GM21619 (cell line): ENCODE measurements around the gene MYO9A.

Experiments
- ATAC-seq: cut with Tn5 transposase; IDR thresholded peaks from one replicate; pipeline ENCODE4 v1.9.1; 2021; ENCODE audit not compliant: unreplicated experiment

The MYO9A gene

DNA sequence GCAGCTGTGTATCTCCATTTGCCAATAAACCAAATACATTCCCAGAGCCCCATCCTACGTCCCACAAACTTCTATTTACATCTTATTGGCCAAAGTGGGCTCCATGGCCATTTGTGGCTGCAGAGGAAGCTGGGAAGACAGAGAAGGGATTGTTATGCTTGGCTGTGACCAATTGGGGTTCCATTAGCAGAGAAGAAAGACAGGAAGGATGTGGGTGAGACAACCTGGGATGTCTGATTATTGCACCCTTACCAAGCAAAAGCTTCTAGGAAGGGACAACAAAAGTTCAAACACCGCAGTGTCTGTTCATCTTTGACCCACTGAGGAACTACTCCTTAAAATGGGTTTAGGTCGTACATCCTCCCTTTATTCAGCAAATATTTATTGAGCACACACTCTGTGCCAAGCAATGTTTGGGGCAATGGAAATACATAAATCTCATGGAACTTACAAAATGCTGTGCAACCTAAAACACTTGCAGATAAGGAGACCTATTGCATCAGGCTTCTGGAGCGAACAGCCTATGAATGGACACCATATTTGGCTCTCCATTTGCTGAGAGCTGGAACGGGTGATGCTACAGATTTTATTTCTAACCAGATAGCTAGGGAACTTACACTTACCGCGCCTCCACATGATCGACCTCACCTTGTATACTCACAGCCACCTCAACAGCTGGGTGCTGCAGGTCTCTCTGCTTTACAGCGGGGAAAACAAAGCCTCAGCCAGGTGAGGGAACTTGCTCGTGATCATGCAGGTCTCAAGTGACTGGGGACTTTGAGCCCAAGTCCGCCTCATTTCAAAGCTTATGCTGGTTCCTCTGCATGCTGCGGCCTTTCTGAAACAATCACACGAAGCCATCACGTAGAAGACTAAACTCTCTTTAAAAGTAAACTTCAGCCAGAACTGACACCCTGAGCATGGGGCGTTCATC is 329.0 kb downstream of the MYO9A start:
- no peak for ATAC-seq

DNA sequence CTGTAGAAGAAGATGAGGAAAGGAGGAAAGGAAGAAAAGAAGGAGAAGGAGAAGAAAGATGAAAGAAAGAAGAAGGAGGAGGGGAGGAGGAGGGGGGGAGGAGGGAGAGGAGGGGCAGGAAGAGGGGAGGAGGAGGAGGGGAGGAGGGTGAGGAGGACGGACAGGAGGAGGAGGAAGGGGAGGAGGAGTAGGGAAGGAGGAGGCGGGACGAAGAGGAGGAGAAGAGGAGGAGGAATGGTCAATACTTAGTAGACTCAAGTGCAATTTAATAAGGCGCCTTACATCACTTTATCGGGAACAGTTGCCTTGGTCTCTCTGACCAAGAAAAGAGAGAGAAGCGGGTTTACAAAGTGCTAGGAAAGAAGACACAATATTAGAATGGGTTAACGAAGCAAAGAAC is 331.3 kb downstream of the MYO9A start:
- no peak for ATAC-seq

DNA sequence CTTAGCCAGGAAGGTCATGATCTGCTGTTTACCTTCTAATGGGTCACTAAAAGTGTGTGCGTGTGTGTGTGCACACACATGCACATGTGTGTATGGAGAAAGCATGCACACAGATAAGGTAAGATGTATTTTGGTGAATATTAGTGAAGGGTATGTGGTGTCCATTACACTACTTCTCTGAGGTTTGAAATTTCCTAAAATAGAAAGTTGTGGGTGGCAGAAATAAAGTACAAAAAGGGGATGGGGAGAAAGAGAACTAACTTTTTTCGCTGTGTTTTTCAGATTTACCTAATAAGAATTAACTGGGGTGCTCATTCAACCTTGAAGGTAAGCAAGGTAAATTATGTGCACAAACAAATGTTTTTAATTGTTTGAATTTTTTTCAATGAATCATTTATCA is 332.0 kb downstream of the MYO9A start:
- no peak for ATAC-seq

DNA sequence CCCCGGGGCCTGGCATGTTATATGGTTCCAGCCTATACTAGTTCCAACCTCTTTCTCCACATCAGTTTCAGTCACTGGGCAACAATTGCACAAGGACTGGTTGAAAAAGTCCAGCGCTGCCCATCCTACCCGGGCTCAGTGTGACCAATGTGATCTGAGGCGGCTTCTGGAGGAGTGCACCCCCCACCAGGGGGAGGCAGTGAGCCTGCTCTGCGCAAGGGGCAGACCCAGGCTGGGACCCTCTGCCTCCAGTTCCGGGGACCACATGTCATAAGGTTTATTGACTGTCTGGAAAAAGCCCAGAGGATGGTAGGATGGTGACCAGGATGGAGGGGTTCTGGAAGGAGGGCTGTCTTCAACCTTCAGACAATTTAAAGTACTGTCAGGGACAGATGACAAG is 333.2 kb downstream of the MYO9A start:
- no peak for ATAC-seq

DNA sequence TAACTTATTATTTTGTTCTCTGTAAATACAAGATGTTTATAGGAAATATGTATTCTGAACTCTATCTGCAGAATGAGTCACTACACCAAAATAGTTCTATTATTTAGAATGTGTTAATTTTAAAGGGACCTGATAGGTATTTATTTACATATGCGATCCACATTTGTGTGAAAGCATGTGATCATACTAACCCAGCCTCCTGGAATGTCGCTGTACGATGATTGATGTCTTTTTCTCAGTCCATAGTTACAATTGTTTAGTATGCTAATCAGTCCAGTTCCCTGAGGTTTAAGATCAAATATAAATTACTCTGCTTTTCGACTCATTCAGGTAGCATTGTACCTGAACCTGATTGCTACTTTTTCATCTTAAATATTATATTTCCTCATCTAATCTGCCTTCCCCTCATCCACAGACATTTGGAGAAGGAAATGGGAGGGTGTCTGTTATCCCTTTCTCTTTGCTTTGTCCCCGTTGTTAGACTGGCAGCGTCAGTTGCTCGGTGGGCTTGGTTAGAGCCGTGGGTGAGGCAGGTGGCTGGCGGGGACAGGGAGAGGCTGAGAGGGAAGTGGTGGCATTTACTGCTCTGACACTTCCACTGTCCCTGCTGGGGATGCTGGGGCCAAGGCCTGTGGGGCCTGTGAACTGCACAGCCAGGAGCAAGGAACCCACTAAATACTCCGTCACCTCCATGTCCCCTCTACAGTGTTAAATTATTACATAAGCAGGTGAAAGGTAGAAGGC is 335.4 kb downstream of the MYO9A start:
- no peak for ATAC-seq

DNA sequence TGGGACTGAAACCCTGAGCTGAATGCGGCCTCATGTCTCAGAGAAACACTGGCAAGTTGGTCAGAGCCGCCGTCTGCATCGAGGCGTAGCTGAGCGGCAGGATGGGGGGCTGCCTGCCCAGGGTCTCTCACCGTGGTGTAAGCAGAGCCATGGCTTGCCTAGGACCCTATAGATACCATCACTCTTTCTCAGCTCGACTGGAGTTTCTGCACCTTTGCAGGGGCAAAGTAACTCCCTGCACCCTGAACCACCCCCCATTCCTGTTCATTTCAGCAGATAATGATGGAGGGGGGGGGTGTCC is 336.0 kb downstream of the MYO9A start:
- no peak for ATAC-seq

DNA sequence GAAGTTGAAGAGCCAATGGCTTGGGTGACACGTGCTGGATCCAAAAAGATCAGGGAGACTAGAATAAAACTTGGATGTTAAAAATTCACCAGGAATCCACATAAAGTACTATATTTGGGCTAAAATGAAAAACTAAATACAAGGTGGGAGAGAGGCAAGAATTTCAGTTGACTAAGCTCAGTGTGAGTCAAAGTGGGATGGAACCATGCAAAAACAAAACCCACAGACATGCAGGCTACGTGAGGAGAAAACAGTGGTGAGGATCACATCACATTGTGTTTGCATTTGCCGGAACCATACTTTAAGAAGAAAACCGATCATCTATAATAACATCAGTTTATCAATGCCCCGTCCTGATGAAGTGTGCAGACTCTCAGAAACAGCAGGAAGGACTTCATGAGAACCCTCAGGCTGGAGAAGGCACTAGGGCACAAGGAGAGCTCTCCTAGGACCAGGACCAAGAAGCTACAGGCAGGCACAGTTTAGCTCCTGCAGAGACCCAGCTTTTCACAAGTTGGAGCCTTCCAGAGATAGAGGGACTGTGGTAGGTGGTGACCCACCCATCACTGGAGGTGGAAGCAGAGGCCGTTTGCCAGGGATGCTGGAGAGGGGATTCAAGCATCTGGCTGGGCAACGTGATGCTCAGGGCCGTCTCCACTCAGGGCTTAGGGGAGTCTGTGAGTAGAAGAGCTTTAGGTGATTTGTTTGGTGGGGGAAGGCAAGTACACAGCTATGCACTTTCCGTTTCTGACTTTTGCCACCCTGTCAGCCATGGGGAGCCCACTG is 336.6 kb downstream of the MYO9A start:
- ATAC-seq = no peak

DNA sequence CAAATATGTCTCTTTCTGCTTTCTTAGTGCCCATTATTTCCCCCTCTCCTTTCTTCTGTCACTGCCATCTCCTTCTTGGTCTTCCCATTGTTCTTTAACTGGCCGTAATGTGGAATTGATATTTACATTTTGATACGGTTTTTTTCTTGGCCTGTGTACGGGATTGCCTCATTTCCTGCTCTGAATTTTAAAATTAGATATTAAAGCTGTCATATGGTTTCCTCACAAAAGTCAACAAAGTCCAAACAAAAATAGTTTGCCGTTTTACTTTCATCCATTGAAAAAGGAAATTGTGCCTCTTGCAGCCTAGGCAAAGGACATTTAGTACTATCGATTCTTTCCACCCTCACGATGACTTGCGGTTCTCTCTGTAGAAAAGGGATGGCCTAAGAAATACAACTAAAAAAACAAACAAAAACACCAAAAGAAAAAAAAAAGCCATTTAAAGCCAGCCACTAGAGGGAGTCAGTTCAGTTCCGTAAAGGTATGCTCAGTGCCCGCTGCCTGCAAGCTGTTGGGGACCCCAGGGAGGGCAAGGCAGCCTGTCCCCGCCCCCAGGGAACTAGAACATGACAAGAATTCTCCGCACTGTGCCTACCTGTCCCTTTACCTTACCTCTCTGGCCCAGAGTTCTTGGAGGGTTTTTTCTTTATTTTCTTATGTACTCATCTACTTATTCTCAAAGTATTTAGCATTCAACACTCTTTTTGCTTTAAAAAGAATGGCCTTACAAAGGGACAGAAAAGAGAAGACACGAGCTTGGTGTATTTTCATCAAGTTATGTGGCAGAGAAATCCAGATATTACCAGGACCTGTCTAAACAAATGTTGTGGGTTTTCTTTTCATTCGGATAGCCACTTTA is 337.6 kb downstream of the MYO9A start:
- ATAC-seq = no peak

DNA sequence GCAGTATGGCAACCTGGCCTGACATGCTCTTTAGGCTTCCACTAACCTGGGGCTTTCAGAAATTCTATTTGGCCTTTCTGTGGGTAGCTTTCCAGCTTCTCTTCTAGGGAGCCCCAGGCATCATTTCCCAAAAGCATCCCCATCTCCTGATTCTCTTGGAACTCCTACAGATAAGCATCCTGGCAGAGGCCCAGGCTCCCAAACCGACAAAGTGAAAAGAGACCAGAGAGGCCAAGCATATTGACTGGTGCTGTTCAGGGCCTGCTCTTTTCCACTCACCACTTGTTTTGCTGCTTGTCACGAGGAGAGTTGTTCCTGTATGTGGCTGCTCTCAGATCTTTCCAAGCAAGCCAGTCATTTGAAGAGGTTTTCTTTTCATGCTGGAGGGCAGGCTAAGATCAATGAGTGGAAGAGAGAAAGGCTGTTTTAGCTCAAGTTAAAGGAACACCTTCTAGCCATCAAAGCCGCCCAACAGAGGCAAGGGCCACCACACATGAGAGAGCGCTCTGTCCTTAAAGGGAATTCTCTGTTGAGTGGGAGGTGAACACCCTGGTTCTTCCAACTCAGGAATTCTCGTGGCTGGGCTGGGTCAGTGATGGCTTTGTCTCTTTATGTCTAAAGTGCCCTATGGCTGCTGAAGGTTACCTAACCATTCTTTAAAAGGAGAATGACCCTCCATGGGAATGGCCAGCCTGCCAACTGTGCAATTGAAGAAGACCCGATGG is 338.7 kb downstream of the MYO9A start:
- ATAC-seq = no peak

DNA sequence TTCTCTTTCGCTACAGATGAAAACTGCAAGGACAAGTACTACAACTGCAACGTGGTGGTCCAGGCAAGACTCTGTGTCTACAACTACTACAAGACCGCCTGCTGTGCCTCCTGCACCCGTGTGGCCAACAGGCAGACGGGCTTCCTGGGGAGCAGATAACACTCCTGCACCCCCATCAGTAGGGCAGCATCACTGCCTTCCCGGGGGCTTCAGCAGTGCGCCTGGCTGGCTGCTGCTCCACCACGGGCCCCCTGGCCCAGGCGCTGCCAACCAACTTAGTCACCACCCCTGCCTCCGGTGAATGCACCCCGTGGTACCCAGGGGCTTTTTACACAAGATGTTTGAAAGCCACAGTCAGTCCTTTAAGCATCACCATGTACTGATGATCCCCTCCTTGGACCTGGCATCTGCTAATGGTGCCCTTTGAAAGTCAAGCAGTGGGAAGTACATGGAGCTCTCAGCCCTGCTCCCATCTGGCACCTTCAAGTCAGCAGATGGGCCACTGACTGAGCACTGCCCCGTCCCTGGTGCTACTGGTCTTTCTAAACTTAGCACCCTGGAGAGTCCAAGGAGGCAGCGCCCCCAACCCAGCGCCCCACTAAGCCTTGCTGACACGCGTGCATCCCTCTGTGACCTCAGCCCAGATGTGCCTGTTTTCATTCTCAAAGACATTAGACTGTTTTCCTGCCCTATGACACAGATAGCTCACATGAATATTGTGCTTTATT is 340.6 kb downstream of the MYO9A start:
- ATAC-seq = no peak

DNA sequence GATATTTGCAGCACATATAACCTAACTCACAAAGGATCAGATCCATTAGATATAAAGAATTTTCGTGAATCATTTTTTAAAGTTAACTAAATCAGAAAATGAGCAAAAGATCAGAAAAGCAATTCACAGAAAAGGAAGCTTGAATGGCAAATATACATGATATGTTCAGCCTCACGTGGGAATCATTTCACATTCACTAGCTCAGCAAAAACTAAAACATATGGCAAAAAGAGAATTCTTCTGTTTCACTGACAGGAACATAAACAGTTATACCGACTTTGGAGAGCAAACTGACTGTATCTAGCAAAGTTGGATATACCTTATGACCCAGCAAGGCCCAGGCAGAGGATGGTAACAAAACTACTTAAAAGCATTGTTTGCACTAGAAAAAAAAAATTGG is 341.6 kb downstream of the MYO9A start:
- no peak for ATAC-seq

DNA sequence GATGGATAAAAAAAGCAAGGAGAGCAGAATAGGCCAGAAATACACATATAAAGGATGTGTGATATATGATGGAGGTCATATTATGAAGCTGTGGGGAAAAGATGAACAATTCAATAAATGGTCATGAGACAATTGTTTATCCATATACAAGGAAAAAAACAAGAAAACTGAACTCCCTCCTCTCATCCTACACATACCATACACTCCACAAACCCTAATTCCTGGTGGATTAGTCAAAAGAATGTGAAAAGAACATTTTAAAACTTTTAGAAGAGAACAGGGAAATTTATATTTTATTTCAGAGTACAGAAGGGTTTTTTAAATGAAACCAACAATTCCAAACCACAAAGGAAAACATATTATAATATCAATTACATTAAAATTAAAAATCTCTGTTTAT is 342.1 kb downstream of the MYO9A start:
- no peak for ATAC-seq

DNA sequence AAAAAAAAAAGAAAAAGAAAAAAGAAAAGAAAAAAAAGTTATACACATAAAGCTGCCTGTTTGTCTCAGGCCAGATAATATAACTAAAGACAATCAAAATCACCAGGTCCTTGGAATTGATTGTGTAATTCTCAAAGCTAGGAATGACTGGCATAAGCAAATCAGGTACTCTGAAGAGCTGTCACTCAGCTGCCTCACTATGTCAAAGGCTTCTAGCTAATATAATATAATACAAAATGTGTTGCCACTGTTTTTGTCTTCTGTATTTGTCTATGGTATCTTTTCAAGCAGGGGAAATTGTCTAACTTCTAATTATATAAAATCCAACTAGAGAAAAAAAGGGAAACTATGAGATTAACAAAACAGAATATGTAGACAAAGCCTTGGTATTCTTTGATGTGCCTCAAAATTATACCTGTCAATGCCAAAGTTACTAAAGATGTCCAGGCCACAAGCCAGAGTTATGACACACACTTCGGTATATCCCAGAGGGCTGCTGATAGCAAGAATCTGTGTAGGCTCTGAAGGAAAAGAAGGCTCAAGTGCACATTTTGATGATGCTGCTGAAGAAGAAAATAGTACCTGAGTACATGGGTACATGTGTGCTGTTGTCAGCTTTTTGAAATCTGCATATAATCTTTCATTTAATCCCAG is 344.6 kb downstream of the MYO9A start:
- no peak for ATAC-seq
